HG02938 (cell line): ENCODE measurements around the gene ZNF358.

Source experiments
- ATAC-seq: cut with Tn5 transposase; IDR thresholded peaks from one replicate; pipeline ENCODE4 v1.9.1; 2021; ENCODE audit warnings: mild to moderate bottlenecking, moderate library complexity; ENCODE audit not compliant: unreplicated experiment

The ZNF358 gene

GRCh38 chr19:7554990-7555864 is 39.3 kb downstream of the ZNF358 start:
- ATAC-seq = no peak

- ATAC-seq = no peak
Measured at GRCh38 chr19:7556696-7557315, 40.9 kb downstream of the ZNF358 start.

- no peak for ATAC-seq
Measured at GRCh38 chr19:7558667-7559066, 42.8 kb downstream of the ZNF358 start.

GRCh38 chr19:7559102-7559501 is 43.2 kb downstream of the ZNF358 start:
- no peak for ATAC-seq

GRCh38 chr19:7560255-7560654 is 44.4 kb downstream of the ZNF358 start:
- no peak for ATAC-seq

GRCh38 chr19:7561325-7561724 is 45.4 kb downstream of the ZNF358 start:
- ATAC-seq = no peak

- no peak for ATAC-seq
Measured at GRCh38 chr19:7562646-7563393, 46.9 kb downstream of the ZNF358 start.

GRCh38 chr19:7564866-7565265 is 49.0 kb downstream of the ZNF358 start:
- ATAC-seq = no peak

GRCh38 chr19:7565332-7565731 is 49.4 kb downstream of the ZNF358 start:
- ATAC-seq = no peak
